Fibroblast of mammary gland (primary cell): Measurements from ENCODE around the gene EIF2D.

Experiments used
- DNase-seq: peaks from one replicate; pipeline ENCODE4 v3.0.0-alpha.2; 2010; ENCODE audit warnings: low read depth
- H3K4me3 ChIP-seq: 2 replicates; pipeline ENCODE4 v1.5.1; 2011; ENCODE audit warnings: low read depth, mild to moderate bottlenecking, low read length, moderate library complexity; ENCODE audit not compliant: control insufficient read depth
- TF ChIP-seq, protein P1 (sequence below): conservative IDR thresholded peaks from 2 replicates; pipeline ENCODE4 v1.5.1; 2011; ENCODE audit warnings: low read depth, low read length, inconsistent platforms; ENCODE audit not compliant: control insufficient read depth, insufficient read depth

Gene EIF2D

DNA sequence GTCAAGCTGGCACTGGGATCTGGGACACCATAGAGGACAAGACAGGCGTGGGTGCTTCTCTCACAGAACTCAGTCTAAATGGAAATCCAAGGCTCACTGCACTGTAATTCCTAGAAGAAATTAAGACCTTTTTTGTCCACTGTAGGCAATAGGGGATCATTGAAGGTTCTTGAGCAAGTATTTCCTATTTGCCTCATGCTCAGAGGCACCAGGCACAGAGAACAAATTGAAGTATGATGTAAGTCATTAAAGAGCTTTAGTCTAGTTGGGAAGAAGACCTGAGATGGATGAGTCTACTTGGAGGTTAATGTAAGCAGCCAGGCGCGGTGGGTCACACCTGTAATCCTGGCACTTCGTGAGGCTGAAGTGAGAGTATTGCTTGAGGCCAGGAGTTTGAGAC lies 34.6 kb downstream of the EIF2D start:
- DNase-seq, result no peak
- TF ChIP-seq, protein P1, sequence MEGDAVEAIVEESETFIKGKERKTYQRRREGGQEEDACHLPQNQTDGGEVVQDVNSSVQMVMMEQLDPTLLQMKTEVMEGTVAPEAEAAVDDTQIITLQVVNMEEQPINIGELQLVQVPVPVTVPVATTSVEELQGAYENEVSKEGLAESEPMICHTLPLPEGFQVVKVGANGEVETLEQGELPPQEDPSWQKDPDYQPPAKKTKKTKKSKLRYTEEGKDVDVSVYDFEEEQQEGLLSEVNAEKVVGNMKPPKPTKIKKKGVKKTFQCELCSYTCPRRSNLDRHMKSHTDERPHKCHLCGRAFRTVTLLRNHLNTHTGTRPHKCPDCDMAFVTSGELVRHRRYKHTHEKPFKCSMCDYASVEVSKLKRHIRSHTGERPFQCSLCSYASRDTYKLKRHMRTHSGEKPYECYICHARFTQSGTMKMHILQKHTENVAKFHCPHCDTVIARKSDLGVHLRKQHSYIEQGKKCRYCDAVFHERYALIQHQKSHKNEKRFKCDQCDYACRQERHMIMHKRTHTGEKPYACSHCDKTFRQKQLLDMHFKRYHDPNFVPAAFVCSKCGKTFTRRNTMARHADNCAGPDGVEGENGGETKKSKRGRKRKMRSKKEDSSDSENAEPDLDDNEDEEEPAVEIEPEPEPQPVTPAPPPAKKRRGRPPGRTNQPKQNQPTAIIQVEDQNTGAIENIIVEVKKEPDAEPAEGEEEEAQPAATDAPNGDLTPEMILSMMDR, result no peak
- H3K4me3 ChIP-seq, result no peak overlapping the region

DNA sequence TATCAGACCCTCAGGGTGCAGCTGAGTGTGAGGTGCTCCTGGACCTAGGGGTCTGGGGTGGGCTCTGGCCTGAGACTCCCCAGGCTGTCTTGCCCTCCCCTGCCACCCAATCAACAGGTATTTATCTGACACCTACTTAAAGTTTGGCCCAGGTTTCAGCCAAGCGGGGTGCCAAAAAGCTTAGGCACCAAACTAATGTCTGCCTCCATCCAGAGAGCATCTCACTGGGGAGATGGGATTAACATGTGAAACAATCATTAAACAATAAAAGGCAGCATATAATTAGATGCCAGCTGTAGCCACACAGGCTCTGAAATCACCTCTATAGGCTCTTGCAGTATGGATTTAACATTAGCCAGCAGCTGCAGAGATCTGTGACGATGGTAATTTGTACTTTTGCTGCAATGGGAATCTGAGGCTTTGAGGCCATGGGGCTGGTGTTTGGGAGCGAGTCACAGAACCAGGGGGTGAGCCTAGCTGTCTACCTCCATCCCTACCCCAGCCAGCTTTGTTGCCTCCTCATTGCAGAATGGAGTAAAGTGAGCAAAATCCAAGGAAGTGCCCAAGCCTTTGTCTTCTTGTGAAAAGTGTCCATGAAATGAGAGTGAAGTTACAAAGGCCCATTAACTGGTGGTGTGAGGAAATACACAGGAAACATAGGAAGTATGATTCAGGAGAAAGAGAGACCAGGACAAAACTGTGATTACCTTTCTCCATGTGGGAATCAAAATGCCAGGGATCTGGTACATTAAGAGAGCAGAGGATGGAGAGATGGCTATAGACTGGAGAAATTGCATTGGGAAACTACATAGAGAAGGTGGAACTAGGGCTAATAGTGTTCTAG lies 36.1 kb downstream of the EIF2D start:
- TF ChIP-seq, protein P1, result no peak
- H3K4me3 ChIP-seq, result no peak overlapping the region
- no peak for DNase-seq

DNA sequence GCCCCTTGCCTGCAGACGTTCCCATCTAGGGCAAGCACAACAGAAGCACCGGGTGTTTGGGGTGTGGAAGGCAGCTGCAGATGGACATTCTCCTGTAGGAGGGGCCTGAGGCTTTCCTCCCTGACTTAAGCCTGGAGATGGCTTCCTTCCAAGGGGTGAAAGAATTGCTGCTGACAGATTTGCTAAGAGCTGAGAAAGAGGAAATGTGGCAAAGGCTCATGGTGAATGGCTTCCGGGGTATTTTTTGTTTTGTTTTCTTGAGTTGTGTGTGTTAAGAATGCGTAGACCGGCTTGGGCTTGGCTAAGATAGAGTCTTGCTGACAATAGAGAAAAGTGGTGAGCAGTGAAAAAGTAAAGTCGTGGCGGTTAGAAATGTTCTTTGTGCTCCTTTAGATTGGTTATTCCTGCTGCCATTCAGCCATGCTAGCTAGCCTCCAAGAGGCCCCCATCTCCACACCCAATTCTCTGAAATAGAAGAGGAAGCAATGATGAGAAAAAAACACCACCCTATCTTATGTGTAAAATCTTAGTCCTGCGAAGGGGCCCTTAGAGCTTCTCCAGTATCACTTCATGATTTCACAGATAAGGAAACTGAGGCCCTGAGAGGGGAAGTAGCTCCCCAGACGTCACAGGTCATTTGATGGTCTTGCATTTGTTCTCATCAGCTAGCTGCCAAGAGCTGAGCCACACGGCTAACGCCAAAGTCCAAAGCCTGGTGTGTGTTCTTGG lies 36.9 kb downstream of the EIF2D start:
- TF ChIP-seq, protein P1, result no peak
- DNase-seq, result peak; percentile 84
- no peak overlapping the region for H3K4me3 ChIP-seq

- no peak overlapping the region for H3K4me3 ChIP-seq
- TF ChIP-seq, protein P1, result no peak
- no peak for DNase-seq
Observed at GRCh38 chr1:206573762-206574161, 38.5 kb downstream of the EIF2D start.

DNA sequence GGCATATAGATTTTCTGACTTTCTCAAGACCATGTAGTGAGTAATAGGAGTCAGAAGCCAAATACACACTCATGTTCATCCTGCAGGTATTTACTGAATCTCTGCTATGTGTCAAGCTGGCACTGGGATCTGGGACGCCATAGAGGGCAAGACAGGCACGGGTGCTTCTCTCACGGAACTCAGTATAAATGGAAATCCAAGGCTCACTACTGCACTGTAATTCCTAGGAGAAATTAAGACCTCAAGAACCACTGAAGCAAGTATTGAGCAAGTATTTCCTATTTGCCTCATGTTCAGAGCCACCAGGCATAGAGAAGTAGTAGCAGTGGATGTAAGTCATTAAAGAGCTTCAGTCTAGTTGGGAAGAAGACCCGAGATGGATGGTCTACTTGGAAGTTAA lies 38.9 kb downstream of the EIF2D start:
- no peak for DNase-seq
- no peak overlapping the region for H3K4me3 ChIP-seq
- TF ChIP-seq, protein P1, result no peak

DNA sequence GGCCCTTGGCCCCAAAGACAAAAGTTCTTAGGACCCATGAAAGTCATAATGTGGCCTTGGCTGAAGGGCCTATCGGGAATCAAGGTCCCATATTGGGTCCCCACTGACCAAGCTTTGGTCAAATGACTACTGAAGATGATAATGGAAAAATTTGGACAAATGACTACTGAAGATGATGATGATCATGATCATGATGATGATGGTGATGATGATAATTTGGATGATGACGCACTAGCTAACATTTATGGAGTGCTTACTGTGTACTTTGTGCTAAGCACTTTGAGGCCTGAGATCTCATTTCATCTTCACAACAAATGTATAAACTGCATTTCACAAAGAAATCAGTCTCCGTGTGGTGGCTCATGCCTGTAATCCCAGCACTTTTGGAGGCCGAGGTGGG lies 39.4 kb downstream of the EIF2D start:
- DNase-seq, result no peak
- TF ChIP-seq, protein P1, result no peak
- H3K4me3 ChIP-seq, result no peak overlapping the region
